ENCODE data around the gene ARL5B.

Gene ARL5B

DNA sequence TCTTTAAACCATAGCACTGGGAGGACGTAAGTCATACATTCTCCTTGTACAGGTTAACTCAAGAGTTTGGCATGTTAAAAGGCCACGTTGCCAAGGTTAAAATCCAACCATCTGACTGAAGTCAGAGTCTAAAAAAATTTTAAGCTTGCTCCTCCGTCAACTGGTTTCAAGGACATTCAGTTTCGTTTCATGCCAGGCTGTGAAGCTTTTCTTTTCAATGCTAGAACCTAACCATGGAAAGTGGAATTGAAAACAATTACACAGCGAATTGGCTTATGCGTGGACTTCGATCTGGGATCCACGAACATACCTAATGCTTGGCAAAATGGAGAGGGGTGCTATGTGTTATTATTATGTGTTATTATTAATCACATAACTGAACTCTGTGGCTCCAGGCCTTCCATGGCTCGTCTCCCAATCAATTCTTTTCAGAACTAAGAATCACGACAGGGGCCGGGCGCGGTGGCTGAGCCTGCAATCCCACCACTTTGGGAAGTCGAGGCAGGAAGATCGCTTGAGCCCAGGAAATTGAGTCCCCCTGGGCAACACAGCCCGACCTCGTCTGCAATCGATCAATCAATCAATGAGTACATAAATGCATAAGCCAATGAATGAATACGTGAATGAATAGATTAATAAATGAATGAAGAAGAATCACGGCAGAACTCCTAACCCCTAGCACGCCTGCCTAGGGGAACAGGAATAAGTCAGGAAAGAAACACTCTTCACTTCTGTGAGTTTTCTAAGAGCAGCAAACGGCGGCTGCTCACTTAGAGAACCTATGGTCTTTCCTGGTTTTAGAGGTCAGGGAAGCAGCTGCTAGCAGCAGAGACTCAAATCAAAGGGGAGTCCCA is 733 bp upstream of the ARL5B start:
- DNase-seq (ENCODE audit: low read depth): no peak

GRCh38 chr10:18659819-18660535 is 746 bp downstream of the ARL5B start:
- no peak for DNase-seq (ENCODE audit: low read depth)

- no peak for DNase-seq (ENCODE audit: low read depth)
Observed at GRCh38 chr10:18660816-18661431, 1.7 kb downstream of the ARL5B start.

GRCh38 chr10:18664841-18665478 is 5.7 kb downstream of the ARL5B start:
- no peak for DNase-seq (ENCODE audit: low read depth)

DNA sequence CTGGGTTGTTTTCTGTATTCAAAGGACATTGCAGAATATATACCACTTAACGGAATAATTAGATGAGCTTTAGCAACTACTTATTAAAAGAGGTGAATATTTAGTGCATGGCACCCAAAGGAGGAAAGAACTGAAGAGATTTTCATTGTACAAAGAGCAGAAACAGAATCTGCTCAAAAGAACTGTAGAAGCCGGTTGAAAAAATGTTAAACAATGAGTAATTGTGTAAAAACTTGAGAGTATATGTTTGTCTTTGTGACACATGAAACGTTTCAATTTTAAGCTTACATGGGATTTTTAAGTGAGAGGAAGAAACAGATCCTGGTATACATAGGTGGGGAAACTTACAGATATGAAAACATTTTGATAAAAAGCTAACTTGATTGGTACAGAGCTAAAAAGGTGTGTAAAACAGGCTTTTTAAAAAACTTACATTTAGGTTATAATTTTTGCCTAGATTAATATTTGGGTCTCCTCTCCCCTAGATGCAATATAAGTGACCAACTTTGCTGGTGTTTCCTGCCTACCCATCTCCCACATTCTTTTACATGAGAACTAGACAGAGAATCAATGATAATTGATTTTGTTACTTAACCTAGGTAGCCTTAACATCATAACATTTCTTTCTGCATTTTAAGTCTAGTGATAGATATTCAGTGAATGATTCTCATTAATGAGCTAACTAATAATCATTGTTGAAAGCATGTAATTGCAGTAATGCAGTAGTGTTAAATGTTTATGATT is 6.8 kb downstream of the ARL5B start:
- DNase-seq (ENCODE audit: low read depth): no peak

GRCh38 chr10:18666810-18667209 is 7.6 kb downstream of the ARL5B start:
- DNase-seq (ENCODE audit: low read depth): no peak

- no peak for DNase-seq (ENCODE audit: low read depth)
Observed at GRCh38 chr10:18668026-18668425, 8.8 kb downstream of the ARL5B start.

GRCh38 chr10:18675086-18675801 is 16.0 kb downstream of the ARL5B start:
- DNase-seq (ENCODE audit: low read depth): no peak

- no peak for DNase-seq (ENCODE audit: low read depth)
Observed at GRCh38 chr10:18680754-18681153, 21.5 kb downstream of the ARL5B start.

DNA sequence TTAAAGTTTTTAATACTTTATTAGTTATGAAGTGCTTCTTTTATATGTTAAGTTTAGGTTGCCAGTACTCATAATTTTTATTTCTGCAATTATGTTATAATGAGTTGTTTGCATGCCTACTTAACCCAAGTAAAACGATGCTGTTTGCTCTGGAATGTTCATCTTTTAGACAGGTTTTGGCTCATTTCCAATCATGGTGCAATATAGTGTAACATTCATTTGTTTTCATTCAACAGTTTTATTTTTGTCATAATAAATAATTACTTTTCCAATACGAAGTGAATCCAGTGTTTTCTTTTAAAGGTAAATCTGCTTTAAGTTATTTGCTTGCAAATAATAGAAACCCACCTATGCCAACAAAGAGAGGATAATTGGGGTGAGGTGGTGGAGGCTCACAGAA is 22.1 kb downstream of the ARL5B start:
- DNase-seq (ENCODE audit: low read depth): no peak

DNA sequence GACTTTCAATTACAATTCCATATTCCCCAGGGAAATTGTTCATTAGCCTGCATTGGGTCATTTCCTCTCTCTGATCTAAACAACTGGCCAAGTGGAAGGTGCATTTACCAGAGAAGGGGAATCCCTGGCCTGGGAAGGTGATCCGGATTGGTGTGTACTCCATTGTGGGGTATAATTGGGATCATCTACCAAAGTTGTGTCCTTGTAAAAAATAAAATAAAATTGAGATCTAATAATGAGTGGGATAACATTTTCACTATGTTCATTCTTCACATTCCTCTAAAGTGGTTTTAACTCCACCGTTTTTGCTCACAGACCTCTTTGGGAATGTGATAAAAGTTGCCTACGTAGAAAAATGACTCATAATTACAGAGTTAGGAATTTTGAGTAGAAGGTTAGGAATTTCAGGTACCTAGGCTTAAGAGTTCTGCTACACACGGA is 22.8 kb downstream of the ARL5B start:
- DNase-seq (ENCODE audit: low read depth): no peak

DNA sequence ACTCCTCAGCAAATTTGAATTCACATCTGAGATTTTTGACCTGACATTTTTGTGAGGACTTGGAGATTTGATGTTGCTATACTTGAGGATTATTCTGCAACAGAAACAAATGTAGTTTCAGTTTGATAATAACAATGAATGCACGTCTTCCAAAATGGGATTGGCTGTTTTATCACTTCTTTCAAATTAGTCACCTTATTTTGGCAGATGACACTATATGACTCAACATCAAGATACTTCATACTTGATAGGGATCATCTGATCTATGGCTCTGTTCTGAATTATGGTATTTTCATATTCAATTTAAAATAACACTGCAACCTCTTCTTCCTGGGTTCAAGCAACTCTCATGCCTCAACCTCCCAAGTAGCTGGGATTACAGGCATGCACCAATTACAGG is 24.2 kb downstream of the ARL5B start:
- no peak for DNase-seq (ENCODE audit: low read depth)

DNA sequence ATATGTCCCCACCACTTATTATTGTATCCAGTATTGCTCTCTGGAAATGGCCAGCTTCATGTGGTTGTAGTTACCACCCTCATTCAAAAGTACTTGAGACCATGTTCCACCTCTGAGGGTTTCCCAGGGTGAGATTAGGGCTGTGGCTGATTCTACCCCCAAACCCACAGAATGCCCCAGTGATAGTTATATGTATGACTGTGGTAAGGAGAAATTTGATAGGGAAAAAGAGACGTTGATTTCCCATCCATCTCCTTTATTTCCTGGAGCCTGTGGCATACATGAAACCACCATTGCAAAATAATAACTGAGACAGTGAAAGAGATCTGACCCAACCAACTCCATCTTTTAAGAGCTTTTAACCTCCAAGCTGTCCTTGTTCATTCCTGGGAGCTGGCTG is 25.2 kb downstream of the ARL5B start:
- no peak for DNase-seq (ENCODE audit: low read depth)

GRCh38 chr10:18684953-18685352 is 25.7 kb downstream of the ARL5B start:
- no peak for DNase-seq (ENCODE audit: low read depth)

DNA sequence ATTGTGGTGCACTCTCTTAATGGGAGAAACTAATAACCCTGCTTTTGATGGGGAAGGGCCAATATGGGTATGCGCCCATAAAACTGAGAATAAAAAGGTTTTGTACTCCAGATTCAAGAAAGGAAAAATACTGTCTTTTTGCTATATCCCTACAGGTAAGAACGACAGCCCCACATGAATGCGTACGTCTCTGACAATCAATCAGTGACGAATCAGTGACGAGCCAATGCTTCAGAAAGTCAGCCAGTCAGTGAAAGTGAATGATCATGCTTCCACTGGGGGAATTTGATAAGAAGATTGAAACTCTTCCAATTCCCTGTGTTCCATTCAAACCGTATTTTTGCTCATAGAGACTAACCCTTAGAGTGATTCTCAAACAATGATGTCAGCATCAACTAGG is 26.3 kb downstream of the ARL5B start:
- DNase-seq (ENCODE audit: low read depth): no peak

DNA sequence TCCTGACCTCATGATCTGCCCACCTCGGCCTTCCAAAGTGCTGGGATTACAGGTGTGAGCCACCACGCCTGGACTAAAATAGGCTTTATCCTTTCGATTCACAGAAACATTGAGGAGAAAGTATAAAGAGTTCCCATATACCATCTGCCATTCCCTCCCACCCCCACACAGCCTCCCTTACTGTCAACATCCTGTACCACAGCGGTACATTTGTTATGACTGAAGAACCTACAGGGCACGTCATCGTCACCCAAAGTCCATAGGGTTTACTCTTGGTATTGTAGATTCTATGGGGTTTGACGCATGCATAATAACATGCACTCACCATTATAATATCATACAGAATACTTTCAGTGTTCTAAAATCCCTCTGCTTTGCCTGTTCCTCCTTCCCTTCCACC is 28.0 kb downstream of the ARL5B start:
- DNase-seq (ENCODE audit: low read depth): no peak

GRCh38 chr10:18687706-18688105 is 28.5 kb downstream of the ARL5B start:
- no peak for DNase-seq (ENCODE audit: low read depth)

DNA sequence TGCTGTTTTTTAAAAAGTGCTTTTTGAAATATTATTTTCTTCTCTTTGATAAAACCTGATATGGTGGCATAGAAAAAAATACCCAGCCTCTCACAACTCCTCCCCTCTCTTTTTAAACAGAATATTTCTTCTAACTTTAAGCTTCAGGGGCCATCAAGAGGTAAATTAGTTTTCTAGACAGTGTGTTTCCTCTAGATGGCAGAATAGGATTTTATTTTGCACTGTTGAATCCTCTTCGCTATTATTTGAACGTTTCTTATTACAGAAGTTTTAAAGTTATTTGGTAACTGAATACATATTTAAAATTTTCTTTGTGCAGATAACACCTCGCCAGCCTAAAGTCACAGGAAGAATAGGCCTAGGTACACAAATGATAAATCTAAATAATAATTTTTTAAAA is 30.3 kb downstream of the ARL5B start:
- no peak for DNase-seq (ENCODE audit: low read depth)

DNA sequence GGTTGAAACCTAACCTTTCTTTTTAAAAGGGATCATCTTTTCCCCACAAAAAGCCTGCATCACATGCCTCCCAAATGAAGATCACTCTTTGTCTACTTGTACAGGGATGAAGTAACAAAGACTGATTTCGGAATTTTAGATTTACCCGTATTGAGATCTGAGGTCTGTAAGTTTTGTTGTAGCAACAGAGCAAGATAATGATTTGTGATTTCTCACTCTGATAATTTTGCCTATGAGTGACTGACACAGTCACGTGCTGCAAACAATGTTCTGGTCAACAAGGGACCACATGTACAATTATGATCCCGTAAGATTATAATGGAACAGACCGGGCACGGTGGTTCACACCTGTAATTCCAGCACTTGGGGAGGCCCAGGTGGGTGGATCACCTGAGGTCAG is 31.3 kb downstream of the ARL5B start:
- DNase-seq (ENCODE audit: low read depth): no peak

GRCh38 chr10:18699849-18700840 is 40.9 kb downstream of the ARL5B start:
- DNase-seq (ENCODE audit: low read depth): no peak
